Measurements from ENCODE around the gene SENP7.

DNA sequence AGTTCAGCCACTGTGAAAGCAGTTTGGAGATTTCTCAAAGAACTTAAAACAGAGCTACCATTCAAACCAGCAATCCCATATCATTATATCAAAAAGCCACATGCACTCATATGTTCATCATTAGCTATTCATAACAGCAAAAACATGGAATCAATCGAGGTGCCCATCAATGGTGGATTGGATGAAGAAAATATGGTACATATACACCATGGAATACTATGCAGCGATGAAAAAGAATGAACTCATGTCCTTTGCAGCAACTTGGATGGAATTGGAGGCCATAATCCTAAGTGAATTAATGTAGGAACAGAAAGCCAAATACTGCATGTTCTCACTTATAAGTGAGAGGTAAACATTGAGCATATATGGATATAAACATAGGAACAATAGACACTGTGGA is 224.7 kb downstream of the SENP7 start:
- TF ChIP-seq TCF4 (CRISPR knock-in tag; IDR thresholded peaks at IDR 0.05; ENCODE audit: borderline replicate concordance) (no peak), RARB (CRISPR knock-in tag; IDR thresholded peaks at IDR 0.05) (no peak)

Data from SK-N-SH treated with all-trans-retinoic acid at 6 μM for 48 hours (cell line).